Measurements from ENCODE around the gene CCIN. TPM values are rescaled to one million over a fixed set of nuclear protein-coding genes. Genes with fewer than 3 reads are reported as not detected.

Gene CCIN
- total RNA-seq, 2 donors from 2014 or later = 0.18 to 0.35 TPM

DNA sequence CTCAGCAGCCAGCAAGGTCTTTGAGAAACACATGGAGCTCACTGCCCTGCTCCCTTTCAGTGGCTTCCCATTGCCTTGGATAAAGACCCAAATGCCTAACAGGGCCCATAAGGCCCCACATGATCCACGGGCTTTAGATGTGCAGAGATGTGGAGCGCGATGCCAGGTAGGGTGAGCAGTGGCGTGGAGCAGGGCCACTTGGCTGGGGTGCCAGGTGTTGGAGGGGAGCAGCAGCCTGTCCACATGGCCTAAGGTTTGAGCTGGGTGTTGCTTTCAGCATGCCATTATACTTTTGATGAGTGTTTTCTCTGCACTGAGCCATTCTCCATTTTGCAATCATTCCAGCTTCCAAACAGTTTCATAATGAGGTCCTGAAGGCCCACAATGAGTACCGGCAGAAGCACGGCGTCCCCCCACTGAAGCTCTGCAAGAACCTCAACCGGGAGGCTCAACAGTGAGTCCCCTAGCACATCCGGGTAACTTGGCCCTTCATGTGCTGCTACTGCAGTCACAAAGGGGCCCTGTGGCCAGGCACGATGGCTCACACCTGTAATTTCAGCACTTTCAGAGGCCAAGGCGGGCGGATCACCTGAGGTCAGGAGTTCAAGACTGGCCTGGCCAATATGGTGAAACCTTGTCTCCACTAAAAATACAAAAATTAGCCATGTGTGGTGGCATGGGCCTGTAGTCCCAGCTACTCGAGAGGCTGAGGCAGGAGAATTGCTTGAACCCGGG, 21.6 kb upstream of the CCIN start:
- Mint-ChIP-seq H3K36me3 (ENCODE audit: low read depth) (peaks cover 59% of the 10 kb centered on the region), H3K27ac (no peak overlapping the region), H3K9me3 (peaks cover 12% of the 10 kb centered on the region), H3K4me1 (peaks cover 1% of the 10 kb centered on the region), H3K4me3 (no peak overlapping the region), H3K27me3 (ENCODE audit: insufficient read depth) (peaks cover 2% of the 10 kb centered on the region)
- Histone ChIP-seq H3K9me3 (ENCODE audit: control insufficient read depth, low read length) (peaks cover 18% of the 10 kb centered on the region), H3K9ac (ENCODE audit: extremely low read depth, low read length, poor library complexity, severe bottlenecking) (no peak overlapping the region), H3K27ac (ENCODE audit: low read depth, low read length) (no peak overlapping the region), H3K36me3 (ENCODE audit: control insufficient read depth, insufficient read depth, low read length) (peaks cover 80% of the 10 kb centered on the region), H3K27me3 (ENCODE audit: control insufficient read depth, insufficient read depth, low read length, poor library complexity, severe bottlenecking) (no peaks in the 10 kb centered on the region), H3K4me3 (ENCODE audit: low read length) (no peak overlapping the region), H3K4me1 (ENCODE audit: control insufficient read depth, insufficient read depth, low read length) (no peaks in the 10 kb centered on the region)
- TF ChIP-seq, protein P1, sequence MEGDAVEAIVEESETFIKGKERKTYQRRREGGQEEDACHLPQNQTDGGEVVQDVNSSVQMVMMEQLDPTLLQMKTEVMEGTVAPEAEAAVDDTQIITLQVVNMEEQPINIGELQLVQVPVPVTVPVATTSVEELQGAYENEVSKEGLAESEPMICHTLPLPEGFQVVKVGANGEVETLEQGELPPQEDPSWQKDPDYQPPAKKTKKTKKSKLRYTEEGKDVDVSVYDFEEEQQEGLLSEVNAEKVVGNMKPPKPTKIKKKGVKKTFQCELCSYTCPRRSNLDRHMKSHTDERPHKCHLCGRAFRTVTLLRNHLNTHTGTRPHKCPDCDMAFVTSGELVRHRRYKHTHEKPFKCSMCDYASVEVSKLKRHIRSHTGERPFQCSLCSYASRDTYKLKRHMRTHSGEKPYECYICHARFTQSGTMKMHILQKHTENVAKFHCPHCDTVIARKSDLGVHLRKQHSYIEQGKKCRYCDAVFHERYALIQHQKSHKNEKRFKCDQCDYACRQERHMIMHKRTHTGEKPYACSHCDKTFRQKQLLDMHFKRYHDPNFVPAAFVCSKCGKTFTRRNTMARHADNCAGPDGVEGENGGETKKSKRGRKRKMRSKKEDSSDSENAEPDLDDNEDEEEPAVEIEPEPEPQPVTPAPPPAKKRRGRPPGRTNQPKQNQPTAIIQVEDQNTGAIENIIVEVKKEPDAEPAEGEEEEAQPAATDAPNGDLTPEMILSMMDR (conservative IDR thresholded peaks at IDR 0.05) = no peak
- no peak for DNase-seq
- WGBS, 2 experiments (ENCODE audit: insufficient coverage in 1 of 2, insufficient read length in 1 of 2) = 93 to 96% methylated on average over 9 to 14 of the region's 14 CpGs

DNA sequence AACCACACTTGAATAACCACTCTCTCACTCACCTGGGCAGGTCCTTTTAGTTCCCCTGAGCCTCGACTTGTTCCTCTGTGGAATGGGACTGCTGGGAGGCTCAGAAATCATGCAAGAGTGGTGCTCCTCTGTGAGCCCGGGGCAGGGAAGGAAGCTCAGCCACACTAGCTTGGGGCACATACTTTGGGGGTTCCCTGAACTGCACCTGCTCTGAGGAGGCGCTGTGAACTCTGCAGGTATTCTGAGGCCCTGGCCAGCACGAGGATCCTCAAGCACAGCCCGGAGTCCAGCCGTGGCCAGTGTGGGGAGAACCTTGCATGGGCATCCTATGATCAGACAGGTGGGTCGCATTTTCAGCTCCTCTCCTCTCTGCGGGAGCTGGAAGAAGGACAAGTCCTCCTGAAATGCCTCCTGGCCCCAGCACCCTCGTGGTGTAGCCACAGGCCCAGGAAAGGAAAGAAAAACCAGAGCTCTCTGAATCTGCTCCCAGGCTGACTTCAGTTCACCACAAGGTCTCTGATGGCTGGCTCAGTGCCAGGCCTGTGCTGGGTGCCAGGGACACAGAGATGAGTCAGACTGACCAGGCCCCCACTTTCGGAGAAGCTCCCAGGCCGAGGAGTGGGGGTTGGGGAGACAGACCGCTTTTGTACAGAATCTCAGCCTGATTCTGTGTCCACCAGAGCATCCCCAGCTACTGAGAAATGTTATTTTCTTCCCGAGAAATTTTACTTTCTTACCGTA, 20.7 kb upstream of the CCIN start:
- DNase-seq = no peak
- H3K4me1 Mint-ChIP-seq = no peaks in the 10 kb centered on the region
- H3K27ac Mint-ChIP-seq = no peak overlapping the region

DNA sequence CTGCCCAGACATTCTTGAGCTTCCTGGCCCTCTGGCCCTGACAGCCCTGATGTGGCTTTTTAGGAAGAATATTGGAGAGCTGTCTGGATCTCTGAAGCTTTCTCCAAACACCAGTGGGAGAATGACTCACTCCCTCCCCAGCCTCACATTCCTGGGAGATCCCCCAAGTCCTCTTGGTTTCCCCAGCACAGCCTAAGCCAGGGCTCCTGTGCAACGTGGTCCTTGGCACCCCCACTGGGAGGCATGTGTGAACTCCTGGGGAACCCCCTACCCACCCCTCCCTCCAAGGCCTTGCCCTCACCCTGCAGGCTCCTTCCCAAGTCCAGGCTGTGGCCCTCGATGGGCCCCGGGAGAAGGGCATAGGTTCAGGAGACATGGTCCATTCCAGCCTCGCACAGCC, 20.0 kb upstream of the CCIN start:
- H3K27ac Mint-ChIP-seq = no peak overlapping the region
- no peak overlapping the region for H3K27ac ChIP-seq (ENCODE audit: low read depth, low read length)
- DNase-seq = no peak

More for the DNA sequence above, 20.7 kb upstream of the CCIN start:
- TF ChIP-seq, protein P1 (conservative IDR thresholded peaks at IDR 0.05) = no peak
- Mint-ChIP-seq H3K9me3 (peaks cover 12% of the 10 kb centered on the region), H3K4me3 (no peak overlapping the region), H3K27me3 (ENCODE audit: insufficient read depth) (peaks cover 2% of the 10 kb centered on the region), H3K36me3 (ENCODE audit: low read depth) (peaks cover 62% of the 10 kb centered on the region)
- Histone ChIP-seq H3K27me3 (ENCODE audit: control insufficient read depth, insufficient read depth, low read length, poor library complexity, severe bottlenecking) (no peaks in the 10 kb centered on the region), H3K4me1 (ENCODE audit: control insufficient read depth, insufficient read depth, low read length) (no peaks in the 10 kb centered on the region), H3K36me3 (ENCODE audit: control insufficient read depth, insufficient read depth, low read length) (peaks cover 85% of the 10 kb centered on the region), H3K4me3 (ENCODE audit: low read length) (no peak overlapping the region), H3K9me3 (ENCODE audit: control insufficient read depth, low read length) (peaks cover 18% of the 10 kb centered on the region), H3K27ac (ENCODE audit: low read depth, low read length) (no peak overlapping the region), H3K9ac (ENCODE audit: extremely low read depth, low read length, poor library complexity, severe bottlenecking) (no peak overlapping the region)
- 93 to 94% methylated on average over 11 to 14 of the region's 14 CpGs for WGBS, 2 experiments (ENCODE audit: insufficient coverage in 1 of 2, insufficient read length in 1 of 2)

More for the DNA sequence above, 20.0 kb upstream of the CCIN start:
- Histone ChIP-seq H3K9me3 (ENCODE audit: control insufficient read depth, low read length) (peaks cover 18% of the 10 kb centered on the region), H3K27me3 (ENCODE audit: control insufficient read depth, insufficient read depth, low read length, poor library complexity, severe bottlenecking) (no peaks in the 10 kb centered on the region), H3K36me3 (ENCODE audit: control insufficient read depth, insufficient read depth, low read length) (peaks cover 81% of the 10 kb centered on the region), H3K4me1 (ENCODE audit: control insufficient read depth, insufficient read depth, low read length) (no peaks in the 10 kb centered on the region), H3K9ac (ENCODE audit: extremely low read depth, low read length, poor library complexity, severe bottlenecking) (no peak overlapping the region), H3K4me3 (ENCODE audit: low read length) (no peak overlapping the region)
- WGBS, 2 experiments (ENCODE audit: insufficient coverage in 1 of 2, insufficient read length in 1 of 2) = 89 to 100% methylated on average over 2 to 4 of the region's 4 CpGs
- no peak overlapping the region for H3K4me3 Mint-ChIP-seq
- H3K9me3 Mint-ChIP-seq = peaks cover 12% of the 10 kb centered on the region
- H3K4me1 Mint-ChIP-seq = no peaks in the 10 kb centered on the region
- peaks cover 60% of the 10 kb centered on the region for H3K36me3 Mint-ChIP-seq (ENCODE audit: low read depth)
- TF ChIP-seq, protein P1 (conservative IDR thresholded peaks at IDR 0.05) = no peak
- peaks cover 2% of the 10 kb centered on the region for H3K27me3 Mint-ChIP-seq (ENCODE audit: insufficient read depth)

Data from endodermal cell (in vitro differentiated cells).